ENCODE data around the gene FCAMR.
A peak's percentile ranks its signal among the peaks of the same experiment; 100 is the strongest.

FCAMR gene

DNA sequence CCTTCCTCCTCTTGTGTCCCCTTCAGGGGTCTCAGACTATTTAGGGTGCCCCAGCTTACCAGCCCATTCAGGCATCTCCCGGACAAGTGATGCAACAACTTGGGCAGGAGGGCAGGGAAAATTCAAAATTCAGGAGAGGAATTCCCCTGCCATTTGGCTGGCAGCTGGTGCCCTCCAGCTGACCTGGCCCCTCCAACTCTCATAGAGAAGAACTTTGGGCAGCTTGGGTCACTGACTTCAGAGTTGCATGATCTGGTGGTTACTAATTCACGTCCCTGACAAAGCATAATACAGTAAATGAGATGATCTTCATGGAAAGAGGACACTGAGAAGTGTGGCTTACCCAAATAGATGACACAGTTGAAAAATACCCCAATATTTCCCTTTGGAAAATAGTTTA, at the start of gene FCAMR:
TSS of gene FCAMR (minus strand) at position 15 of the 400 bp plus-strand sequence. CDS start 335 bp downstream, outside the sequence.
- DNase-seq: no peak

- no peak for DNase-seq
These were observed 49.4 kb upstream of the FCAMR start for GRCh38 chr1:207019661-207020060.

DNA sequence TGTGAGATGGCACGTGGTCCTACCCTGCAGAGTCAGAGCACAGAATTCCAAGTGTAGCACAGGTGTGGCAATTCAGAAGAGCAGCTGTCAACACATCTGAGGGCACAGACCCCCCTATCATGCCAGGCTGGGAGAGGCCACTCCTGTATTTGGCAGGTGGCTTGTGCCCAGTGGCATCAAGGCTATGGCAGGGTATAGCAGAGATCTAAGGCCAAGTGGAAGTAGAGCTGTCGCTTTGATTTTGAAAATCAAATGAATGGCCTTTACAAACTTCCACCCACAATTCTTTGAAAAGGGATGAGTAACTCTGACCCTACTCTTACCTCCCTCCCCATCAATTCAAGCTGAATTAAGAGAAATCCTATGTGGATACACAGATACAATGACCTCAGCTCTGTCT, 48.9 kb upstream of the FCAMR start:
- no peak for DNase-seq

GRCh38 chr1:207018707-207019106, 48.4 kb upstream of the FCAMR start:
- DNase-seq: no peak

DNA sequence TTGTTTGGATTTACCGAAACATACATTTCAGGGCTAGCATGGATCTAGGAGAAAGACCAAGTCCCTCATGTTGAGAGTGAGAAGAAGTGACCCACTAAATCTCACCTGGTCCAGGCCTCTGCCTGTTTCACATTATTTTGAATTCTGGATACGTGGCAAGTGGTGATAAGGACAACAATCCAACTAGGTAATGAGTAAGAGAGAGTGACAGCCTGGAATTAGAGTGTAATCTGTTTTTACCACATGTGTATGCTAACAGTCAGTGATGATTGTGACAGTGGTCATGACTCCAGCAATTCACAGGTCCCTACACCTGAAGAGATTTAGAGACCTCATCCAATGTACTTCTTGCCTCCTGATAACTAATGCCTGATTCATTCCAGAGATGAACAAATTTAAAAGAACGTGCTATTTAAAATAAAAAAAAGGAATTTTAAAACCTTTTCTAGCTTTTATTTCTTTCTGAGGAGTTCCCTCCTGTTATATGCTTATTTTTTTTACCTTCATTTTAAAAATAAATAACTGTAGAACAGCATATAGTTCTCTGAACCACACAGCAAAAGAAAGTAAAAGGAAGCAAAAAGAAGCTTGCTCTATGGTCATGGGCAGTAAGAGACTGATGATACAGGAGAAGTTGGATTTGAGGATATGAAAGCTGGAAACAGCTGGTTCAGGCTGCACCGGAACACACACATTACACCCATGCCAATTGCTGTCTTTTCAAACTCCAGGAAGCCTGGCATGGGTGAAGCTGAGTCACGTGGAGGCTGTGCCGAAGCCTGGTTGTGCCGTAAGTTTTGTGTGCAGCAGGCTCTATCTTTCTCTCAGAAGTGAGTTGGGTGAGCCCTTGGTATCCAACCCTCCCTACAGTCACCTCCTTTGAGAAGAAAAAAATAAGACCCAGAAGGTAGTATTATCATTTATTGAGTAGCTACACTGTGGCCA, 47.6 kb upstream of the FCAMR start:
- no peak for DNase-seq

DNA sequence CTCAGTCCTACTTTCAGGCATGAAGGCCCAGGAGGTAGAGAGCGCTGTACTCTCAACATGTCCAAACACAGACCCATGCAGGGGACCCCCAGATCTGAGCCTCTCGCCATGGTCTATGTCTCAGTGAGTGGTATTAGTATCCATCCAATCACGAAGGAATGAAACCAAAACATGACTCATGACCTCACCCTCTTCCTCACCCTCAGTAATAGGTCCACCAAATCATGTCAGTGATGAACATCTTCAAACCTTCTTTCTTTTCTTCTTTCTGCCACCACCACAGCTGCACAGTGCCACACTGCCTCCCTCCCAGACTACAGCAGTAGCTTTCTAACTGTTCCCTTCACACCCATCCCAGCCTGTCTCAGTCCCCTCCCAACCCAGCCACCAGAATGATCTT, 45.5 kb upstream of the FCAMR start:
- no peak for DNase-seq

GRCh38 chr1:207014728-207015127, 44.5 kb upstream of the FCAMR start:
- no peak for DNase-seq

GRCh38 chr1:207013321-207014085, 43.2 kb upstream of the FCAMR start:
- DNase-seq: no peak

DNA sequence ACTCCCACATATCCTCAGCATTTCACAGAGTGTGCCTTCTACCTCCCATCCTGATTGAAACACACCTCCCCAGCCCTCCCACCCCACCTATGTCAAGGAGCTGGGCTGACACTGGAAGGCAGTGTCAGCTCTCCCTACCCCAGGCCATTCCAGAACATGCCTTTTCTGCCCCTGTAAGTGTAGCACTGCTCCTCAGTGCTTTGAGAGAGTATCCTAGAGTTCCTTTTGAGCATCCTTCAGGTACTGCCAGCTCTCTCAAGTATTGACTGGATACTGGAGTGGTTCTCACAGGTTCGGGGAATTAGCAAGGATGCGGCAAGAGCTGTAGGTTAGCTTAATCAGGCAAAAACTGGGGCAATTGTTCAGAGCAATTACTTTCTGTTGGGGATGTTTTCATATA, 40.5 kb upstream of the FCAMR start:
- no peak for DNase-seq

DNA sequence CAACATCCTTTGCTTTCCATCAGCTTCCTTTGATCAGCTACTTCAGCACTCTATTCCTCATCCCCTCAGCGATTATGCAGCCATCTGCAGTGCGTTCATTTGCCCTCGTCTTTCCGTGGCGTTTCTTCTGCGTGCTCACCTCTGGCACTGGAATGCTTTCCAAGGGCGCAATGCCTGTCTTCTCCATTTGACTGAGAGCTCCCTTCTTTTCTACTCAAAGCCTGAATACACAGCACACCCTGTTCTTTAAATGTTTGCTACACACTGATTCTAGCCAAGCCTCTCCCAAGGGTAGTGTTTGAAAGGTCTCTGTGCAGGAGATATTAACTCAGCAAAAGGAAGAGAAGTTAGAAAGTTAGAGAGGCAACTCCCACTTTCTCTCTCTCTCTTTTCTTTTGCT, 39.7 kb upstream of the FCAMR start:
- no peak for DNase-seq

DNA sequence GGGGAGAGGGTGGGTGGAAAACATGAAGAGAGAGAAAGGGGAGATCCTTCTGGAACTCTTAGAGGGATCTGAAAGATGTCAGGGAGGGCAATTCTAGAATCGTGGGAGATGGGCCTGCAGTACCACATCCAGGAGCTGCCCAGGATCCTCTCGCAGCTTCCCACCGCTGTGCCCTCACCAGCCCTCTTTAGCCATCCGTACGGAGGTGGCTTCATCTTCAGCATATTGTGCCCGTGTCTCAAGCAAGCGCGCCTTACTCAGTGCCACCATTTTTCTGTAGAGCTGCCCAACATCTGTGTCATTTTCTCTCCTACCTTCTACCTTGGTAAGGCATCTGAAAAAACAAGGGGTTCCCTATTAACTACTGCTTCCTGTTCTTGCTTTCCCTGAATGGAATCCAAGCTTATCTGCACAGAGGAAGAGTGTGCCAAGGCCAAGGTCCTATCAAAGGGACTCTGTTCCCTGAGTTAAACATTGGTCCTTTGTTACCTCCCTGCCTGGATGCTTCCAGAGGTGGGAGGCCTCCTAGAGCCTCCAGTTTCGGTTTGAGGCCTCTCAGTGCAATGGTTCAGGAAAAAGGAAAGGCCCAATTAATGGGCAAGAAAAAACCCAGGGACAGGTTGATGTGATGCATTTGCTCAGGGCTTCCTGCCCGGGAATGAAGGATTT, 39.1 kb upstream of the FCAMR start:
- DNase-seq: no peak

- no peak for DNase-seq
These were observed 37.2 kb upstream of the FCAMR start for GRCh38 chr1:207007352-207008033.

DNA sequence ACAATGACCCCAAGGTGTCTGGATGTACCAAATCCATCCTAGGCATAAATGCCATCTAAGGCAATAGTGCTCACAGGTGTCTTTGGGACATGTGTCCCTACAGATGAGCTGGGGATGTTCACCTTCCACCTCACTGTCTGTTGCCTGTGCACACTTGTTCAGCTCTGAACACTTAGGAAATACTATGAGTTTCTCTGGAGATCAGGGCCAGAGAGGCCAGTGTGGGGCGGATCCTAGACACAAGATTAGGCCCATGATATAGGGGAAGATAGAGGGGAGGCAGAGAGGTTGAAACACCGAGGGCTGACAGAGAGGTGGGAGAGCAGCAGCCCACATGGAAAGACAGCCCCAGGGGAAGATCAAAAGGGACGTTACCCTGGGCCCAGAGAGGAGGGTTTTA, 36.7 kb upstream of the FCAMR start:
- no peak for DNase-seq

DNA sequence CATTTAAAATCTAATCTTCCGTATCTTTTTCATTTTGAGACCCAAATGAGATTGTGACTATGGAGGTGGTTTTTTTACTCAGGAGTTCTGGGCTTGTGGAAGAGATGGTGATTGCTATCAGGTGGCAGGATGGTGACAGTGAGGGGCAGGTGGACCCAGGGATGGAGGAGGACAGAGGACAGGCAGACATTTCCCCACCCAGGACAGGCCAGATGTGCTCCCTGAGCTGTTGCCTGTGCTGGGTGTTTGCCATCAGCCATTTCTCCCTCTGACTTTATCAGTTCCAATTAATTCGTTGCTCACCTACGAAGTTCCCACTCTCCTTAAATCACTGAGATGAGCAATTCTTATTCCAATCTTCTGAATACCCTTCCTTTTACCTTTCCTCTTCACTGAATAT, 35.8 kb upstream of the FCAMR start:
- DNase-seq: no peak

DNA sequence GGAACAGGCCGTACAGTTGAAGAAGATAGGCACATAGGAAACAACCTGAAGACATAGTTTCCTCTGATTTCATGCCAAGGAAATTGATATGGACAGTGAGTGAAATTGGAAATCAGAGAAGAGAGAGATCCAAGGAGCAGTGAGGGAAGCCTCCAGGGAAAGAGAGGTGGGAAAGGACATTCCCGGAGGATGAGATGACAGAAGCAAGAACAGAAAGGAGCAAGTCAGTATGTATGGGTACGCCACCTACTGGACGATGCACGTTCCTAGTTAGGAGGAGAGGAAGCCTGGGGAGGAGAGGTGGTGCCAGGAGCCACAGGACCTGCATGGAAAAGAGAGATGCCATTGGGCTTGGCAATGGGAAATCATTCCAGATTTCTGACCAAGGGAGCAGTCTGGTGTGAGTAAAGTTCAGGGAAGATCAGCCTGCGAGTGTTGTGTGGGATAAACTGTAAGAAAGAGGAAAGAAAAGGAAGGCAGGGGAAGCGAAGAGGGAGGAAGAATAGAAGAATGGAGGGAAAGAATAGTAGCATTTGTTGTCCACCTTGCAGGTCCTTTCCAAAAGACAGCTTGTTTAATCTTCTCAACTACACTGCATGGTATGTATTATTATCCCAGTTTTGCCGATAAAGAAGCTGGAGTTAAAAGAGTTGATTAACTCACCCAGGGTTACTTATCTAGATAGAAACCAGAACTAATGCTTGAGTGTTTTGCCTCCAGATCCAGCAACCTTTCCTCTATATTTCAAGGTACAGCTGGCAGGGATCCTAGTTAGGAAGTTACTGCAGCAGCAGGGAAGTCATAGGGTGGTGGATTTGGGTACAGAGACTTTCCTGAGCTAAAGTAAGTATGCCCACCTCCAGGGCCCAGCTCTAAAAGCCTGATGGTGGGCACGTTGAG, 34.9 kb upstream of the FCAMR start:
- peak; percentile 56 for DNase-seq

DNA sequence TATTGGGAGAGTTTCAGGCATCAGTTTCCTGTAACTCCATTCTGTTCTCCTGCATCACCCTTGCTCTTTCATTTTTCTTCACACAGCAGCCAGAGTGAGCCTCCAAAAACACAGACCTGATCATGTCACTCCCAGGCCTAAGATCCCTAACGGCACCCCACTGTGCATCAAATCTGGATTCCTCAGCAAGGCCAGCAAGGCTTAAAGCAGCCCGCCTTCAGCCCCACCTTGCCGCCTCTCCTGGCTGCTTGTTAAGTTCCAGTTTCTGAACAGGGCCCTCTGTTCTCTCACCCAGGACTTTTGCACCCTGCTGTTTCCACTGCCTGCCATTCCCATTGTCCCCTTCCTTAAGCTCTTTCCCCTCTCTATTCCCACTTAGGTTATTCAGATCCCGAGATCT, 33.0 kb upstream of the FCAMR start:
- DNase-seq: no peak

DNA sequence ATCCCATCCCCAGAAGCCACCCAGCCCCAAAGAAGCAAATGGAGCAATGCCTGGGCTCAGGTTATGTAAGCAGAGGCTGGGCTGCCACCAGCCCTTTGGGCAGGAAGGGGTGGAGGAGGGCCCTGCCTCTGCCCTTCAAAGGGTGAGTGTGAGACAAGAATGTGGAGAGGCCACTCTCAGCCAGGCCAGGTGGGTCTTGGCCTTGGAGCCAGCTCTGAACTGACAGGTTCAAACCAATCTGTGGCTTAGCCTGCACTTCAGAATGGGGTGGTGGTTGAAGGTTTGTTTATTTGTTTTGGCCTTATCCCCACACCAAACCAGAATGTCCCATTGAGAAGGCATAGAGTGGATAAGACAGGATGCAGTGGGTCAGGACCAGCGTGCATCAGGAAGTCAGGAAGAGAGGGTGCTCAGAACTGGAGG, 32.5 kb upstream of the FCAMR start:
- no peak for DNase-seq

GRCh38 chr1:207001492-207002245, 31.4 kb upstream of the FCAMR start:
- DNase-seq: no peak

DNA sequence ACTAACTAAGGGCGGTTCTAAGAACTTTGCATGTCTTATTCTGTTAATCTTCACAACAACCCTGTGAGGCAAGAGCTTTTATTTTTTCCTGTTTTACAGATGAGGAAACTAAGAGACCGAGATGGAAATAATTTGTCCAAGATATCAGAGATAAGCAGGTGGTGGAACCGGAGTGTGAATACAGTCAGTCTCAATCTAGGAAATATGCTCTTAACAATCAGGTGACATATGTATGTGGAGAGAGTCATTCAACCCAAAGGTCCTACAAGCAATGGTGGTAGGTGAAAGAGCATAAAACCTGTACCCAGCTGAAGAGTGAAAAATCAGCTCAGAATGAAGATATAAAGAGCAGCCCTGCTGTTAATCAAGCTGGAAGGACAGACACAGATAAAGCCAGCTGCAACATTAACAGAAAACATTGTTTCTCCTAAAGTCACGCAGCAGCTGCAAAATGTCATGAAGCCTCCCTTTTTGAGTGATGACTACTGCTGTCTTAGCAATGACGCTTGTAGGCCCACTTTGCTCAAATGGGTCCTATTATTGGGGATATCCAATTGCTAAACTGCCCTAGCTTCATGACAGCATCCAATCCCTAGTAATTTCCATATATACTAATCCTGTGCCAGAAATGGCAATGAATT, 30.5 kb upstream of the FCAMR start:
- no peak for DNase-seq

DNA sequence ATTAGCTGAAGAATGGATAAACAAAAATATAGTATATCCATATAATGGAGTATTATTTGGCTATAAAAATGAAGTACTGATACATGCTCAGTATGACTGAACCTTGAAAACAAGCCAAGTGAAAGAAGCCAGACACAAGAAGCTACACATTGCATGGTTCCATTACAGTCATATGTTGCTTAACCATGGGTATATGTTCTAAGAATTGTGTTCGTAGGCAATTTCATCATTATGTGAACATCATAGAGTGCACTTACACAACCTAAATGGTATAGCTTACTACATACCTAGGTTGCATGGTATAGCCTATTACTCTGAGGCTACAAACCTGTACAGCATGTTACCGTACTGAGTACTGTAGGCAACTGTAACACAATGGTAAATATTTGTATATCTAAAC, 28.6 kb upstream of the FCAMR start:
- DNase-seq: no peak

DNA sequence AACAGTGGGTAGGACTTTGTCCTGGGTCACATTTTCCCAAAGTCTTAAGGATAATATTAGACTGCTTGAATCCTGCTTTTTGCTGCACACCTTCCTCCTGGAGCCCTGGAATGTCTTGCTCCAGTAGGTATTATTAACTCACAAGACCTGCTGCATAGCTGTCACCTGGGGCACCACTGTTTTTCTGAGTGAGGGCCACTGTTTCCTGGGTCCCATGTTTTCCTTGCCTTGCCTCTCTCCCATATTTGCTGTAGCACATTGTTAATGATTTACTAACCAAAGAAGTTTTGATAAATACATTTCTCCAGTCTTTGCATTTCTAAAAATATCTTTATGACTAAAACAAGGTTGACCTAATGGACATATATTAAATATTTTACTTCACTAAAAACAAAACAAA, 22.5 kb upstream of the FCAMR start:
- DNase-seq: no peak

Measured in amniotic stem cell (primary cell).